NCI-H774 (cell line): ENCODE measurements around the gene THRA.

Experiments
- DNase-seq: peaks from one replicate; lab custom pipeline; 2025; lab: John Stamatoyannopoulos, UW

Gene THRA

GRCh38 chr17:40064971-40065768 is 2.4 kb downstream of the THRA start:
- DNase-seq: no peak

- no peak for DNase-seq
Observed at GRCh38 chr17:40065769-40066510, 3.2 kb downstream of the THRA start.

GRCh38 chr17:40067710-40068109 is 4.9 kb downstream of the THRA start:
- DNase-seq: no peak

GRCh38 chr17:40068129-40068581 is 5.4 kb downstream of the THRA start:
- DNase-seq: no peak

GRCh38 chr17:40068584-40068916 is 5.8 kb downstream of the THRA start:
- DNase-seq: no peak

- DNase-seq: peak; percentile 81
Observed at GRCh38 chr17:40068917-40069750, 6.4 kb downstream of the THRA start.

GRCh38 chr17:40069751-40070708 is 7.3 kb downstream of the THRA start:
- peak; percentile 45 for DNase-seq

- DNase-seq: no peak
Observed at GRCh38 chr17:40070709-40071312, 8.0 kb downstream of the THRA start.

- no peak for DNase-seq
Observed at GRCh38 chr17:40071313-40072039, 8.7 kb downstream of the THRA start.

- peak; percentile 87 for DNase-seq
Observed at GRCh38 chr17:40072040-40072734, 9.4 kb downstream of the THRA start.

- DNase-seq: no peak
Observed at GRCh38 chr17:40072735-40073346, 10.1 kb downstream of the THRA start.

- DNase-seq: no peak
Observed at GRCh38 chr17:40073454-40074174, 10.8 kb downstream of the THRA start.

GRCh38 chr17:40074175-40074512 is 11.4 kb downstream of the THRA start:
- no peak for DNase-seq

- DNase-seq: no peak
Observed at GRCh38 chr17:40074871-40075200, 12.1 kb downstream of the THRA start.

- DNase-seq: peak; percentile 76
Observed at GRCh38 chr17:40075201-40075941, 12.6 kb downstream of the THRA start.

- DNase-seq: no peak
Observed at GRCh38 chr17:40075942-40076498, 13.3 kb downstream of the THRA start.

- no peak for DNase-seq
Observed at GRCh38 chr17:40076591-40076990, 13.8 kb downstream of the THRA start.

GRCh38 chr17:40079545-40079944 is 16.8 kb downstream of the THRA start:
- DNase-seq: no peak
